GM12864 (cell line): ENCODE results near the gene REEP1.

Experiments used
- DNase-seq: peaks from one replicate; pipeline ENCODE4 v3.0.0-alpha.2; 2011; ENCODE audit warnings: low read depth
- H3K4me3 ChIP-seq: 2 replicates; pipeline ENCODE4 v1.5.1; 2011; ENCODE audit warnings: mild to moderate bottlenecking, low read depth, low read length, control low read depth
- CTCF ChIP-seq: IDR thresholded peaks from 2 replicates; pipeline ENCODE4 v1.5.1; 2011; ENCODE audit warnings: low read depth, mild to moderate bottlenecking, moderate library complexity, low read length, control low read depth, inconsistent platforms; ENCODE audit errors: missing control alignments

REEP1 gene

GRCh38 chr2:86337244-86337835 is at the start of gene REEP1:
Gene REEP1, minus strand, starts transcription at chr2:86337626. Its CDS starts 116 bp downstream, at chr2:86337510.
- DNase-seq = no peak
- H3K4me3 ChIP-seq = peak within 1 kb of the TSS; percentile 35
- TF ChIP-seq CTCF = no peak

GRCh38 chr2:86383844-86384243 is 46.4 kb upstream of the REEP1 start:
- H3K4me3 ChIP-seq = no peak overlapping the region
- no peak for DNase-seq
- no peak for TF ChIP-seq CTCF

- H3K4me3 ChIP-seq = no peak overlapping the region
- TF ChIP-seq CTCF = no peak
- no peak for DNase-seq
These were observed 45.3 kb upstream of the REEP1 start for GRCh38 chr2:86382698-86383097.

- H3K4me3 ChIP-seq = no peak overlapping the region
- no peak for TF ChIP-seq CTCF
- DNase-seq = no peak
These were observed 44.7 kb upstream of the REEP1 start for GRCh38 chr2:86382108-86382507.

GRCh38 chr2:86378469-86378868 is 41.0 kb upstream of the REEP1 start:
- no peak overlapping the region for H3K4me3 ChIP-seq
- no peak for DNase-seq
- TF ChIP-seq CTCF = no peak

- no peak for DNase-seq
- no peak overlapping the region for H3K4me3 ChIP-seq
- TF ChIP-seq CTCF = no peak
These were observed 38.2 kb upstream of the REEP1 start for GRCh38 chr2:86375623-86376022.

GRCh38 chr2:86372641-86373502 is 35.4 kb upstream of the REEP1 start:
- H3K4me3 ChIP-seq = no peak overlapping the region
- DNase-seq = no peak

More at GRCh38 chr2:86372641-86373502, 35.4 kb upstream of the REEP1 start:
- peak; percentile 59 for TF ChIP-seq CTCF
